Fibroblast of mammary gland (primary cell): ENCODE measurements around the gene ZNF552.

ENCODE experiments used
- DNase-seq: peaks from one replicate; pipeline ENCODE4 v3.0.0-alpha.2; 2010; ENCODE audit warnings: low read depth
- H3K4me3 ChIP-seq: 2 replicates; pipeline ENCODE4 v1.5.1; 2011; ENCODE audit warnings: low read depth, mild to moderate bottlenecking, low read length, moderate library complexity; ENCODE audit not compliant: control insufficient read depth
- CTCF ChIP-seq: conservative IDR thresholded peaks from 2 replicates; pipeline ENCODE4 v1.5.1; 2011; ENCODE audit warnings: low read depth, low read length, inconsistent platforms; ENCODE audit not compliant: control insufficient read depth, insufficient read depth

The ZNF552 gene

DNA sequence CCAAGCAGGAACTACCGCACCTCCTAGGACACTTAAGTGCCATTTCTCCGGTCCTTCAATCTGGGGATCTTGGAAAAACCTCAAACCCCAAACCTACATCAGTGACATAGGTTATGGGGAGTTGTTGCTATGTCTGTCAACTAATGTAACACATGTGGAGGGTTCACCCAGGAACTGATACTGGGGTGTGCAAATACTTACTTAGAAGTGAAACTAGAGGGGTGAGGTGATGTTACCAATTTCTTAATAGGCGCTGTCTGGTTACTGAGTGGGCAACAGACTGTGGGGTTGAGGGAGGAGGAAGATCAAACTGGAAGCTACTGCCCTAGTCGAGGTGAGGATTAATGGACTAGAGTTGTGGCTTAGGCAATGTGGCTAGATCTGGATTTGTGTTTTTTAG is 43.3 kb downstream of the ZNF552 start:
- H3K4me3 ChIP-seq = no peak overlapping the region
- TF ChIP-seq CTCF = no peak
- DNase-seq = no peak

DNA sequence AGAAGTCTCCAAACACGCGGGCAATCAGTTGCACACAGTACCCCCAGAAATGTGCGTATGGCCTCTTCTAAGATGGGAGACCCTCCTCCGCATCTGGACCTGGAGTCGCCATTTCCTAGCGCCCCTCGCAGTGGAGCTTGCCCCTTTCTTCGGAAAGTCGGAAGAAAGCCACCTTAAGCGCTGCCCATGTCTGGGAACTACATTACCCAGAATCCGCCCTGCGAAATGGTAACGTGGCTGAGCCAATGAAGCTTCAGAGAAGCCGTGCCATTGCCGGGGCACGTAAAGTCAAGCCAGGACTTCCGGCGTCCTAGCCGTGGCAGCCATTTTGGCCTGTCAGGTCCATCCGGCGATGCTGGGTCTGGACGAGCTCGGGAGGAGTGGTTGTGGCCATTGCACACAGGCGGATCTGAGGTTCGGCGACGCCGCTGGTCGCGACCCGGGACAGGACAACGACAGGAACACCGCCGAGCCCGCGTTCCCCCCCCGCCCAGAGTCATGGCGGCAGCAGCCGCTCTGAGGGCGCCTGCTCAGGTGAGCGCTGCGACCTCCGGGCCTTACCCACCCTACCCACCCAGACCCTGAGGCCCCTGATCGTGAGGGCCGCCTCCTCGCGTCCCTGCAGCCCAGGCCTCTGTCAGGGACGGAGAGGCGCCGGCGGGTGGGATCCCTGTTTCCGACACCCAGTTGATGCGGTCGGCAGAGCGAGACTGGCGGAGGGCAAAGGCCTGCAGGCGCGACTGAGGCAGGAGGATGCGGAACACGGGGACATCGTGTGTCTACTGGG is 45.2 kb downstream of the ZNF552 start, which contains the start of gene ZNF586:
TSS of gene ZNF586 (plus strand) at position 332 of the 787 bp plus-strand sequence. CDS start at position 499, 167 bp downstream.
- peak; percentile 92 for DNase-seq
- TF ChIP-seq CTCF = no peak
- peak within 1 kb of the TSS; percentile 75 for H3K4me3 ChIP-seq

DNA sequence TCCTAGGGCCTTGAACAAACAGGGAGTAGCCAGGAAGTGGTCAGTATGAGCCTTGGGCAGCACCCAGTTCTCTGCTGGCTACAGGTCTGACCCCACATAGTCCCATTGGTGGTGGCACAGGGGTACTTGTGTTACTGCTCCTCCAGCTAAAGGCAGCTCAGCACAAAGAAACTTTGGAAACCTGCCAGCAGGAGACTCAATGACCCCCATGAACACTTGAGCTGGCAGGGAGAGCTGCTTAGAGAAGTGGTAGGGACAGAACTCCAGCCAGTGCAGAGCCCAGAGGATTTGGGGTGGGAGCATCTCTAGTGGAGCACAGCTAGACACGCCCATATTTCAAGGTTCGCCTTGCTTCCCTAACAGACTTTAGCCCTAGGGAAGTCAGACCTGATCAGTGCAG is 55.6 kb downstream of the ZNF552 start:
- H3K4me3 ChIP-seq = no peak overlapping the region
- no peak for DNase-seq
- no peak for TF ChIP-seq CTCF

GRCh38 chr19:57757941-57758340 is 56.8 kb downstream of the ZNF552 start:
- DNase-seq = no peak
- no peak for TF ChIP-seq CTCF
- H3K4me3 ChIP-seq = no peak overlapping the region
